GM12801 (cell line): ENCODE results near the gene CXXC5.

Experiments
- CTCF ChIP-seq: IDR thresholded peaks from one replicate; pipeline ENCODE4 v1.5.1; 2011; ENCODE audit warnings: control low read depth; ENCODE audit not compliant: insufficient read length; ENCODE audit errors: extremely low read depth

CXXC5 gene

DNA sequence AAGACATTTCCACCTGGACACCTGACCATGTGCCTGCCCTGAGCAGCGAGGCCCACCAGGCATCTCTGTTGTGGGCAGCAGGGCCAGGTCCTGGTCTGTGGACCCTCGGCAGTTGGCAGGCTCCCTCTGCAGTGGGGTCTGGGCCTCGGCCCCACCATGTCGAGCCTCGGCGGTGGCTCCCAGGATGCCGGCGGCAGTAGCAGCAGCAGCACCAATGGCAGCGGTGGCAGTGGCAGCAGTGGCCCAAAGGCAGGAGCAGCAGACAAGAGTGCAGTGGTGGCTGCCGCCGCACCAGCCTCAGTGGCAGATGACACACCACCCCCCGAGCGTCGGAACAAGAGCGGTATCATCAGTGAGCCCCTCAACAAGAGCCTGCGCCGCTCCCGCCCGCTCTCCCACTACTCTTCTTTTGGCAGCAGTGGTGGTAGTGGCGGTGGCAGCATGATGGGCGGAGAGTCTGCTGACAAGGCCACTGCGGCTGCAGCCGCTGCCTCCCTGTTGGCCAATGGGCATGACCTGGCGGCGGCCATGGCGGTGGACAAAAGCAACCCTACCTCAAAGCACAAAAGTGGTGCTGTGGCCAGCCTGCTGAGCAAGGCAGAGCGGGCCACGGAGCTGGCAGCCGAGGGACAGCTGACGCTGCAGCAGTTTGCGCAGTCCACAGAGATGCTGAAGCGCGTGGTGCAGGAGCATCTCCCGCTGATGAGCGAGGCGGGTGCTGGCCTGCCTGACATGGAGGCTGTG lies 32.4 kb downstream of the CXXC5 start:
- no peak for TF ChIP-seq CTCF

DNA sequence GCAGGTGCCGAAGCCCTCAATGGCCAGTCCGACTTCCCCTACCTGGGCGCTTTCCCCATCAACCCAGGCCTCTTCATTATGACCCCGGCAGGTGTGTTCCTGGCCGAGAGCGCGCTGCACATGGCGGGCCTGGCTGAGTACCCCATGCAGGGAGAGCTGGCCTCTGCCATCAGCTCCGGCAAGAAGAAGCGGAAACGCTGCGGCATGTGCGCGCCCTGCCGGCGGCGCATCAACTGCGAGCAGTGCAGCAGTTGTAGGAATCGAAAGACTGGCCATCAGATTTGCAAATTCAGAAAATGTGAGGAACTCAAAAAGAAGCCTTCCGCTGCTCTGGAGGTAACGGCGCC lies 32.9 kb downstream of the CXXC5 start:
- no peak for TF ChIP-seq CTCF

GRCh38 chr5:139681466-139681865 lies 33.3 kb downstream of the CXXC5 start:
- no peak for TF ChIP-seq CTCF

DNA sequence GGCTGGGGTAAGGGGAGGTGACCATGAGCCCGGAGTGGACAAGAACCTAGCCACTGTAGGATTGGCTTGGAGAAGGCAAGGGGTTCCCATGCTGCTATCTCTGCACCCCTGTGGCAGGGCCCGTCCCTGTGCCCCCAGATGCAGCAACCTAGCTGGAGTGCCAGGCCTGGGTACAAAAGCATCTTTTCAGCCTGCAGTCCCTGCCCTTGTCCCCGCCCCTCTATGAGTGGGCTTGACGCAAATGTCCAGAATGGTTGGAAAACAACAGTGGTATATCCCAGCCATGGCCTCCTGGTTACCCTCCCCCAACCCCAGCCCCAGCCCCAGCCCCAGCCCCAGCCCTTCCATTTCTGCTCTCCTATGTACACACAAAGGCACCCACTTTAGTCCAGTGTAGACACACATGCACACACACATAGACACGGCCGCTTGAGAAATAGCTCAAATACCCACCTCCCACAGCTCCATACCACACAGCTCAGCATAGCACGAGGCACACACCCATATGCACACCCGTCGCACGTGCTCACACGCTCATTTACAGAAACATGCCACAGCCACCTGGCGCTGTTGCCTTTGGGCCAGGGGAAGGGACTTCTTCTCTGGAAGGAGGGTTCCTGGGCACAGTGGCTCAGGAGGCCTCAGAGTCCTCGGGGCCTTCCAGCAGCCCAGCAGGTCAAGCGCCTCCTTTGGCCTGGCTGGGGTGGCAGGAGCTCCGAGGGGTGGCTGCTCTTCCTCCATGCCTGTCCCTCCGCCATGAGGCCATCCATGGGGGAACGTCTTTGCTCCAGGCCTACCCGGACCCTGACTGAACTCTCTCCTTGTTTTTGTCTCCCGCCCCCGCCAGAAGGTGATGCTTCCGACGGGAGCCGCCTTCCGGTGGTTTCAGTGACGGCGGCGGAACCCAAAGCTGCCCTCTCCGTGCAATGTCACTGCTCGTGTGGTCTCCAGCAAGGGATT lies 34.1 kb downstream of the CXXC5 start:
- no peak for TF ChIP-seq CTCF

DNA sequence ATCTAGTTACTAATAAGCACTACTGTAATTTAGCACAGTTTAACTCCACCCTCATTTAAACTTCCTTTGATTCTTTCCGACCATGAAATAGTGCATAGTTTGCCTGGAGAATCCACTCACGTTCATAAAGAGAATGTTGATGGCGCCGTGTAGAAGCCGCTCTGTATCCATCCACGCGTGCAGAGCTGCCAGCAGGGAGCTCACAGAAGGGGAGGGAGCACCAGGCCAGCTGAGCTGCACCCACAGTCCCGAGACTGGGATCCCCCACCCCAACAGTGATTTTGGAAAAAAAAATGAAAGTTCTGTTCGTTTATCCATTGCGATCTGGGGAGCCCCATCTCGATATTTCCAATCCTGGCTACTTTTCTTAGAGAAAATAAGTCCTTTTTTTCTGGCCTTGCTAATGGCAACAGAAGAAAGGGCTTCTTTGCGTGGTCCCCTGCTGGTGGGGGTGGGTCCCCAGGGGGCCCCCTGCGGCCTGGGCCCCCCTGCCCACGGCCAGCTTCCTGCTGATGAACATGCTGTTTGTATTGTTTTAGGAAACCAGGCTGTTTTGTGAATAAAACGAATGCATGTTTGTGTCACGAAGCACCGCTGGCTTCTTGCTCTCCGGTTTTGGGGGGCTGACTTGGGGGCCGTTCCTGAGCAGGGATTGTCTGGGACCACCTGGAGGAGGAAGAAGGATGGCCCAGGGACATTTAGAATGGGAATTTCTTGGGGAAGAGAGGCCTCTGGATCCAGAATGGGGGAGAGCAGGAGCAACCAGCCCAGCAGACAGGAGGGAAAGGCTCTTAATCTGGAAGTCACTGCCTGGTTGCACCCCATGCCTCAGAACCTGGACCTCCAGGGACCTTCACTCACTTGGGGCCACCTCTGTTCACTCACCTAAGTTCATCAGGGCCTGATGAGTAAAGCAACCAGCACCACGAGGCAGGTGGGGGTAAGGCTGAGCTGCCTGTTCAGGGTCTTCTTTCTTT lies 35.4 kb downstream of the CXXC5 start:
- no peak for TF ChIP-seq CTCF

- TF ChIP-seq CTCF: no peak
Observed at GRCh38 chr5:139684350-139684880, 36.3 kb downstream of the CXXC5 start.
